ENCODE data around the gene ZC3H11A.
"Not testable (repeated sequence)": the region's sequence is repeated elsewhere in the genome, so short reads cannot be mapped to it uniquely, and the experiment has no call there.

The ZC3H11A gene

GRCh38 chr1:203795441-203796235, at the start of gene ZC3H11A, which contains the start of gene ZBED6:
TSS of gene ZC3H11A (plus strand) at chr1:203795623. CDS start at chr1:203817071, 21,448 bp downstream.
TSS of gene ZBED6 (plus strand) at chr1:203795623. CDS start at chr1:203797523, 1,900 bp downstream.
- Histone ChIP-seq H3K4me1 (ENCODE audit: insufficient read depth, low read length) (no peaks in the 10 kb centered on the region; the same call in 1 of the 2 replicates), H3K9me3 (ENCODE audit: control insufficient read depth, insufficient read depth, low read length) (no peaks in the 10 kb centered on the region), H3K36me3 (ENCODE audit: insufficient read depth, low read length) (0 out of 2 replicates have a peak, but pooled peaks cover 4% of the 10 kb centered on the region), H3K9ac (ENCODE audit: low read depth, low read length) (peak within 1 kb of the TSS; percentile 73)

- H3K9ac ChIP-seq (ENCODE audit: low read depth, low read length): no peak overlapping the region
- peaks cover 22% of the 10 kb centered on the region for H3K4me1 ChIP-seq (ENCODE audit: insufficient read depth, low read length)
- H3K36me3 ChIP-seq (ENCODE audit: insufficient read depth, low read length): no peaks in the 10 kb centered on the region
- no peaks in the 10 kb centered on the region for H3K9me3 ChIP-seq (ENCODE audit: control insufficient read depth, insufficient read depth, low read length)
Measured at GRCh38 chr1:203746281-203746680, 49.1 kb upstream of the ZC3H11A start.

GRCh38 chr1:203751051-203751450, 44.4 kb upstream of the ZC3H11A start:
- peaks cover 8% of the 10 kb centered on the region for H3K4me1 ChIP-seq (ENCODE audit: insufficient read depth, low read length)

GRCh38 chr1:203751618-203752361, 43.6 kb upstream of the ZC3H11A start:
- not testable (repeated sequence) for H3K4me1 ChIP-seq (ENCODE audit: insufficient read depth, low read length); H3K9ac ChIP-seq (ENCODE audit: low read depth, low read length); H3K9me3 ChIP-seq (ENCODE audit: control insufficient read depth, insufficient read depth, low read length); H3K36me3 ChIP-seq (ENCODE audit: insufficient read depth, low read length)

More at GRCh38 chr1:203751051-203751450, 44.4 kb upstream of the ZC3H11A start:
- Histone ChIP-seq H3K9me3 (ENCODE audit: control insufficient read depth, insufficient read depth, low read length) (no peaks in the 10 kb centered on the region), H3K36me3 (ENCODE audit: insufficient read depth, low read length) (no peaks in the 10 kb centered on the region), H3K9ac (ENCODE audit: low read depth, low read length) (no peak overlapping the region)

GRCh38 chr1:203754455-203754864, 41.0 kb upstream of the ZC3H11A start:
- H3K36me3 ChIP-seq (ENCODE audit: insufficient read depth, low read length): no peaks in the 10 kb centered on the region
- no peaks in the 10 kb centered on the region for H3K9me3 ChIP-seq (ENCODE audit: control insufficient read depth, insufficient read depth, low read length)
- H3K9ac ChIP-seq (ENCODE audit: low read depth, low read length): no peak overlapping the region
- peaks cover 8% of the 10 kb centered on the region for H3K4me1 ChIP-seq (ENCODE audit: insufficient read depth, low read length)

- H3K36me3 ChIP-seq (ENCODE audit: insufficient read depth, low read length): no peaks in the 10 kb centered on the region
- no peaks in the 10 kb centered on the region for H3K9me3 ChIP-seq (ENCODE audit: control insufficient read depth, insufficient read depth, low read length)
- peaks cover 8% of the 10 kb centered on the region for H3K4me1 ChIP-seq (ENCODE audit: insufficient read depth, low read length)
- no peak overlapping the region for H3K9ac ChIP-seq (ENCODE audit: low read depth, low read length)
Measured at GRCh38 chr1:203756036-203756435, 39.4 kb upstream of the ZC3H11A start.

- not testable (repeated sequence) for H3K9ac ChIP-seq (ENCODE audit: low read depth, low read length); H3K4me1 ChIP-seq (ENCODE audit: insufficient read depth, low read length)
Measured at GRCh38 chr1:203758749-203759148, 36.7 kb upstream of the ZC3H11A start.

GRCh38 chr1:203760506-203760905, 34.9 kb upstream of the ZC3H11A start:
- Histone ChIP-seq H3K9ac (ENCODE audit: low read depth, low read length) (no peak overlapping the region), H3K9me3 (ENCODE audit: control insufficient read depth, insufficient read depth, low read length) (no peaks in the 10 kb centered on the region), H3K36me3 (ENCODE audit: insufficient read depth, low read length) (no peaks in the 10 kb centered on the region), H3K4me1 (ENCODE audit: insufficient read depth, low read length) (no peaks in the 10 kb centered on the region; the same call in 1 of the 2 replicates)

More at GRCh38 chr1:203758749-203759148, 36.7 kb upstream of the ZC3H11A start:
- H3K36me3 ChIP-seq (ENCODE audit: insufficient read depth, low read length); H3K9me3 ChIP-seq (ENCODE audit: control insufficient read depth, insufficient read depth, low read length): not testable (repeated sequence)

GRCh38 chr1:203761958-203762357, 33.5 kb upstream of the ZC3H11A start:
- not testable (repeated sequence) for H3K9me3 ChIP-seq (ENCODE audit: control insufficient read depth, insufficient read depth, low read length); H3K4me1 ChIP-seq (ENCODE audit: insufficient read depth, low read length); H3K9ac ChIP-seq (ENCODE audit: low read depth, low read length); H3K36me3 ChIP-seq (ENCODE audit: insufficient read depth, low read length)

GRCh38 chr1:203763505-203763904, 31.9 kb upstream of the ZC3H11A start:
- Histone ChIP-seq H3K9ac (ENCODE audit: low read depth, low read length) (no peak overlapping the region), H3K36me3 (ENCODE audit: insufficient read depth, low read length) (no peaks in the 10 kb centered on the region), H3K4me1 (ENCODE audit: insufficient read depth, low read length) (no peaks in the 10 kb centered on the region), H3K9me3 (ENCODE audit: control insufficient read depth, insufficient read depth, low read length) (no peaks in the 10 kb centered on the region)

GRCh38 chr1:203764105-203765028, 31.1 kb upstream of the ZC3H11A start:
- no peak overlapping the region for H3K9ac ChIP-seq (ENCODE audit: low read depth, low read length)
- no peaks in the 10 kb centered on the region for H3K9me3 ChIP-seq (ENCODE audit: control insufficient read depth, insufficient read depth, low read length)
- H3K4me1 ChIP-seq (ENCODE audit: insufficient read depth, low read length): no peaks in the 10 kb centered on the region
- H3K36me3 ChIP-seq (ENCODE audit: insufficient read depth, low read length): no peaks in the 10 kb centered on the region

GRCh38 chr1:203765029-203765837, 30.2 kb upstream of the ZC3H11A start, which contains the start of gene LAX1:
TSS of gene LAX1 (plus strand) at chr1:203765183. CDS start at chr1:203765566, 383 bp downstream.
- Histone ChIP-seq H3K36me3 (ENCODE audit: insufficient read depth, low read length) (no peaks in the 10 kb centered on the region), H3K9me3 (ENCODE audit: control insufficient read depth, insufficient read depth, low read length) (no peaks in the 10 kb centered on the region), H3K4me1 (ENCODE audit: insufficient read depth, low read length) (no peaks in the 10 kb centered on the region), H3K9ac (ENCODE audit: low read depth, low read length) (no peak within 1 kb of the TSS)

GRCh38 chr1:203768256-203768655, 27.2 kb upstream of the ZC3H11A start:
- Histone ChIP-seq H3K36me3 (ENCODE audit: insufficient read depth, low read length) (no peaks in the 10 kb centered on the region), H3K4me1 (ENCODE audit: insufficient read depth, low read length) (peaks cover 6% of the 10 kb centered on the region; the same call in 1 of the 2 replicates), H3K9me3 (ENCODE audit: control insufficient read depth, insufficient read depth, low read length) (no peaks in the 10 kb centered on the region), H3K9ac (ENCODE audit: low read depth, low read length) (no peak overlapping the region)

All from ES-I3 (cell line).